ENCODE results near the gene UBE2QL1.

UBE2QL1 gene

DNA sequence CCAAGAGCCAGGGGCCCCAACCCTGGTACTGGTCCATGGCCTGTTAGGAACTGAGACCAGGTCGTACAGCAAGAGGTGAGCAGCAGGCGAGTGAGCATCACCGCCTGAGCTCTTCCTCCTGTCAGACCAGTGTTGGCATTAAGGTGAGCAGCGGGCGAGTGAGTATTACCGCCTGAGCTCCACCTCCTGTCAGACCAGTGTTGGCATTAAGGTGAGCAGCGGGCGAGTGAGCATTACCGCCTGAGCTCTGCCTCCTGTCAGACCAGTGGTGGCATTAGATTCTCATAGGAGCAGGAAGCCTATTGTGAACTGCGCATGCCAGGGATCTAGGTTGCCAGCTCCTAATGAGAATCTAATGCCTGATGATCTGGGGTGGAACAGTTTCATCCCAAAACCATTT, 31.0 kb upstream of the UBE2QL1 start:
- no peak for DNase-seq (ENCODE audit: insufficient read length, low spot score)
- FAIRE-seq = no peak
- TF ChIP-seq POLR2A (IDR thresholded peaks at IDR 0.05; ENCODE audit: low read depth, low read length) = no peak

DNA sequence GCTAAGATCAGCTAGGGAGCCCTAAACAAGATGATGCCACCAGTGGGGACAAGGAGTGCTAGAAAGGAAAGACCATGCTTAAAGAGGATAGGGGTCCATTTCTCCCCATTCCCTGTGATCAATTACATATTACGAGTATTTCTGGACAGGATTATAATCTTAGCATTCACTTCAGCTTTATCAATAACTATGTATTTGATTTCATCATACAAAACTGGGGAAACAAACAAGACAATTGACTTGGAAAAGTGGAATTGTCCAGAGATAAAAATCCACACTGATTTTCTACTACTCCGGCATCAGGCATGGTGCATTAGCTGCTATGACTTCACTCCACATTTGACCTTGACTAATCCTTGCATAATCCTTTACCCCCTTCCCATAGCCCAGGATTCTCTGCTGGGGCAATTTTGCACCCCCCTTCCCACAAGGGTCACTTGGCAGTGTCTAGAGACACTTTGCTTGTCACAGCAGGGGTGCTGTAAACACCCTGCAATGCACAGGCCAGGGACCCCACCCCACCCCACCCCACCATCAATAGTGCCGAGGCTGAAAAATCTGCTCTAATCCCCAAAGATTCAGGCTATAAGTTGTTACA, 29.9 kb upstream of the UBE2QL1 start:
- TF ChIP-seq POLR2A (IDR thresholded peaks at IDR 0.05; ENCODE audit: low read depth, low read length) = no peak
- DNase-seq (ENCODE audit: insufficient read length, low spot score) (no peak), FAIRE-seq (no peak)

DNA sequence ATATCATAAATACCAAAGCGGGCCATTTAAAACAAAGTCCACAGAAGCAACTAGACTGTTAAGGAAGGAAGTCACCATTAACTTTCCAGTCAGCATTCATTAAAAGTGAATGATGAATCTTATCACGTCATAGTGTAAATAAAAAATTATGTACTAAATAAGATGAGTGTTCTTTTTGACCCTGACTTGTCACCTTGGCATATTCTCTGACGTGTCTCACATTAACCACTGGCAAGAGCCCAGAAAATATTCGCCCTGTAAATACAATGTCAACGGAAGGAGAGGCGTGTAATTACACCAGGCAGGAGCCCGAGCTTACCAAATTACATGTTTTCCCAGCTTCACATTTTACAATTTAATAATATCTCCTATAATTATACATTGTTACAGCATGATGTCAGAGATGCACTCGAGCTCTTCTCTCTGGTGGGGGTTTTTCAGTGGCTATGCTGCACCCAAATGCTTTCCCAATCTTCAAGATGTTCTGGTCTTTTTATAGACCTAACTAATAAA, 29.3 kb upstream of the UBE2QL1 start:
- DNase-seq (ENCODE audit: insufficient read length, low spot score) = no peak
- FAIRE-seq = no peak
- no peak for TF ChIP-seq POLR2A (IDR thresholded peaks at IDR 0.05; ENCODE audit: low read depth, low read length)

DNA sequence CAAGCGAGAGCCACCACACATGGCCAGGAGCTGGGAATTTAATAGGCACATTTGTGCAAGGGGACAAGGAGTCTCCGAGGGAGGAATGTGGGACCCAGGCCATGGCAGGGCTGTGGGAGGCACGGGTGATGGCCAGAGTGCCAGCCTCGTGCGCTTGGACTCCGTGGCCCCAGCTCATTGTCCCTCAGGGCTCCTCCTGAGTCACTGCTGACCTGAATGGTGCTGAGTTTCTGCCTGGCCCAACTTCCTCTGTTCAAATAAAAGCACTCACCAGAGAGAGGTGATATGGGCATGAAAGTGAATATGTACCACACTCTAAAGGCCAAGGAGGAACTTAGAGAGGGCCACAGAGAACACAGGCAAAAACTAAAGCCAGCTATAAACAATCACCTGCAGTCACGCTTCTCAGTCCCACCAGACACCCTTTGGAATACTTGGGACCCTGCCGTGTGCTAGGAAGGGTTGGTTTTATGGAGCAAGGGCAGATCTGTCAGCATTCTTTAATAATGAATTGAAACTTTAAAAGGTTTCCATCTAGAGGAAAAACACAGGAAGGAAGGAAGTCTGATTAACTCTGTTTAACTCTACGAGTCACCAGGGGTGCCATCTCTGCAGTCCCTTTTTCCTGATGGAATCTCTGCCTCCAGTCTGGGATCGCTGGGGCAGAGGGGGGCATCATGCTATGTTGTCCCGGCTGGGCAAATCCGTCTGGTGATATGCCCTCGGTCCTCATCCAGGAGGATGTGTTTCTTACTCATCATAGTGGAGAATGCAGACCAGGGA, 25.1 kb upstream of the UBE2QL1 start:
- no peak for FAIRE-seq
- no peak for DNase-seq (ENCODE audit: insufficient read length, low spot score)
- TF ChIP-seq POLR2A (IDR thresholded peaks at IDR 0.05; ENCODE audit: low read depth, low read length) = no peak

DNA sequence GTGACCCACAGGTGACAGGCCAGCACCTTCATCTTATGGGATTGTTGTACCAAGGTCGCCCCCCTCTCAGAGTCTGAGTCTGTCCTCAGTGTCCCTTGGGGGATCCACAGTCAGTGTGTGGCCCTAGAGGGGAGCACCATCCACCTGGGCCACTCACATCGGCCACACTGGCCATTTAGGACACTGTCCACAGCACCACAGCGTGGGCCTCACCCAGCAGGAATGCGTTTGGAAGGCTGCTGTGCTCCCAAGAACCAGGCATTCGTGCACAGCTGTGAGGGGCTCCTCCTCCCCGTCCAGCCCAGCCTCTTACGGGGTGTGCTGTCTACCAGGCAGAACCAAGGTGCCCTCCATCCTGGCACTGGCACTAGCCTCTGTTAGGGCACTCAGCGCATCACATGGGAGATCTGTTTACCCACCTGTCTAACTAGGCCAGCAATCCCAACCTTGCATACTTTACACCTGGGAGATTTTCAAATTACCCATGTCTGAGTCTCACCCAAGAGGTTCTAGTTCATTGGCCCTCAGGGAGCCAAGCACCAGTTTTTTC, 24.5 kb upstream of the UBE2QL1 start:
- no peak for FAIRE-seq
- DNase-seq (ENCODE audit: insufficient read length, low spot score) = no peak
- no peak for TF ChIP-seq POLR2A (IDR thresholded peaks at IDR 0.05; ENCODE audit: low read depth, low read length)

DNA sequence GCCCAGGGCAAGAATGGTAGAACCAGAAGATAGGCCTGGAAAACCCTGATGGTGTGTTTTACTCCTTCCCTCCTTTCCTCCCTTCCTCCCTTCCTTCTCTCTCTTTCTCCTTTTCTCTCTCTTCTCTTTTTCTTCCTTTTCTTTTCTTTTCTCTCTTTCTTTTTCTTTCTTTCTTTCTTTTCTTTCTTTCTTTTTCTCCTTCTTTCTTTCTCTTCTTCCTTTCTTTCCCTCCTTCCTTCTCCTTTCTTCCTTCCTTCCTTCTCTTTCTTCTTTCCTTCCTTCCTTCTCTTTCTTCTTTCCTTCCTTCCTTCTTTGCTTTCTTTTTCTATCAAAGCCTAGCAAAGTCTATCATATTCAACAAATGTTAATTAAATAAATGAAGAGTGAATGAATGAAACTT, 24.0 kb upstream of the UBE2QL1 start:
- DNase-seq (ENCODE audit: insufficient read length, low spot score) = no peak
- TF ChIP-seq POLR2A (IDR thresholded peaks at IDR 0.05; ENCODE audit: low read depth, low read length) = no peak
- no peak for FAIRE-seq

DNA sequence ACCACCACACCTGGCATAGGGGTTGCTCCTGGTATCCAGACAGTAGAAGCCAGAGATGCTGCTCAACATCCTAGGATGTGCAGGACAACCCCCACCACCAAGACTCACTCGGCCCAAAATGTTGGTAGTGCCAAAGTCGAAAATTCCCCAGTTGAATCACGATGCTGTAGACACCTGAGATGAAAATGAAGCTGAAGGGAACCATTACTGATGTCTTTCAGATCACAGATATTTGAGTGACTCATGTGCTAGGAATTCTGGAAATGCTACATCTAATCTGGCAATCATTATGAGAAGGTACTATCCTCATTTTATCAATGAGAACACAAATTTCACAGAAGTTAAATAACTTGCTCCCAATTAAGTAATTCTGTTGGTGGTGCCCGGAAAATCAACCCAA, 21.0 kb upstream of the UBE2QL1 start:
- FAIRE-seq (no peak), DNase-seq (ENCODE audit: insufficient read length, low spot score) (no peak)
- TF ChIP-seq POLR2A (IDR thresholded peaks at IDR 0.05; ENCODE audit: low read depth, low read length) = no peak

DNA sequence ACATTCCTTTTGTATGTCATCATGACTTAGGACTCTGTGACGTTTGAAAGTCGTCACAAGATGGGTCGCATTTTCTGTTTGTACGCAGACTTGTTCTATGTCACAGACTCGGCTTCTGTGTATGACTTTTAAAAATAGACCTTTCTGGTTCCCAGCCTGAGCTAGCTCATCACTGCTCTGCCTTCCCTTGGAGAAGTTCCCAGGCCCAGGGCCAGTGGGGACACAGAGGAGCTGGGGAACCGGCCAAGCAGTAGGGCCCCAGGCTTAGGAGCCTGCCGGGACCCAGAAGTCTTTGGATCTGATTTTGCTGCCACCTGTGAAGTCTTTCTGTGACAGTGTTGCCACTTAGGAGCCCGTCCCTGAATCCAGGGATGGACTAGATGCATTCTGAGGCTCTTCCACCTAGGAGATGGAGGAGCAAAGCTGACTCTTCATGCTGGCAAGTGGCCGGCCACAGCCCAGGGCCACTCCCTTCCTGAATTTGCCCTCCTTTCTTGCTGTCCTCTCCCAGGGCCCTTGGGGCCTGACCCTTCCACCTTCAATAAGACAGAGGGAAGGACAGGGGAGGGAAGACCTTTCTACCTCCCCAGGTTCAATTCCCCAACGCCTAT, 18.1 kb upstream of the UBE2QL1 start:
- no peak for TF ChIP-seq POLR2A (IDR thresholded peaks at IDR 0.05; ENCODE audit: low read depth, low read length)
- no peak for FAIRE-seq
- DNase-seq (ENCODE audit: insufficient read length, low spot score) = no peak

DNA sequence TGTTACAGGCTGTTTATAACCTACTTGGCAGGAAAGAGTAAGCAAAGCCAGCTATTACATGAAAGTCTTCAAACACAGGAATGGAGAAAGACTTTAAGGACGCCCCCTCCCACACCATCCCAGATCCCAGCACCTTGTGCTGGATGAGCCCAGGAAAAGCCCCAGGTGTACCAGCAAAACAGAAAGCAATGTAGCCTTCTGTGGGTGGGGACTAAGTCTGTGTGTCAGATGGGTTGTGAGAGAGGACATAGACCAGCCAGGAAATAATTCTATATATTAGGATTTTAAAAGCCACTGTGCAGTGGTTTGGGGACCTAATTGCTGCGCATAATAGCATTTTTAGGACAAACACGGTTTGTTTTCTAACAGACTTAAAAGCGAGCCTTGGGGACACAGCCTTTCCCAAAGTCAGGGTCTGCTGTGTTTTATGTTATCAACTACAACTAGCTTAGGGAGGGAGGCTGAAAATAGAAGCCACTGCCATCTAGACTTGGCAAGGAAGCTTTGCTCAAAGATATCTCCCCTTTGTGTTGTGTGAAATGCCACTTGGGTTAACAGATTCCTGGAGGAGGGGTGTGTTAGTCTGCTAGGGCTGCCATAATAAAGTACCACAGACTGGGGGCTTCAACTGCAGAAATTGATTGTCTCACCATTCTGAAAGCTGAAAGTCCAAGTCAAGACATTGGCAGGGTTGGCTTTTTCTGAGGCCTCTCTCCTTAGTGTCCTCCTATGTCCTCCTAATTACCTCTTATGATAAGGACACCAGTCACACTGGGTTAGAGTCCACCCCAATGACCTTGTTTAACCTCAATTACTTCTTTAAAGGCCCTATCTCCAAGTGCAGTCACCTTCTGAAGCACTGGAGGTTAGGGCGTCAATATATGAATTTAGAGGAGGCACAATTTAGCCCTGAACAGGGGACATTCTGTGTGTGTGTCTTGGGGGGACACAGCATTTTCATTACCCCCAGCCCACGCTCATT, 17.2 kb upstream of the UBE2QL1 start:
- no peak for TF ChIP-seq POLR2A (IDR thresholded peaks at IDR 0.05; ENCODE audit: low read depth, low read length)
- DNase-seq (ENCODE audit: insufficient read length, low spot score) = no peak
- FAIRE-seq = no peak

DNA sequence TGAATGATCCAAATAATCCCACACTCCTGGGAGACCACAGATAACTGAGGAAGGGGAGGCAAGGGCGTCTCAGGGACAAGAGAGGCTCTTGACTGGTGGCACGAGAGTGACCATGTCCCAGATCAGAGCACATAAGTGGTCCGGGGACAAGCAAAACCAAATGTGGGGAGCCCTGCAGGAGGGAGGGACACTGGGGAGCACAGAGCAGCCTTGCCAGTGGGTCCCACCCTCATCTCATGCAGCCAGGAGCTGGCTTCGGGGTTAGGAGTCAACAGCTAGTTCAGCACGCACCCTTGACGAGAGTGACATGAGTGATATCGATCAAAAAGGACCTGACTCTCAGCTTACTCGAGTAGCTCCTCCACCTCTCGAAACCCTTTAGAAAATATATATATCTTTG, 16.5 kb upstream of the UBE2QL1 start:
- DNase-seq (ENCODE audit: insufficient read length, low spot score) (no peak), FAIRE-seq (no peak)
- TF ChIP-seq POLR2A (IDR thresholded peaks at IDR 0.05; ENCODE audit: low read depth, low read length) = no peak

DNA sequence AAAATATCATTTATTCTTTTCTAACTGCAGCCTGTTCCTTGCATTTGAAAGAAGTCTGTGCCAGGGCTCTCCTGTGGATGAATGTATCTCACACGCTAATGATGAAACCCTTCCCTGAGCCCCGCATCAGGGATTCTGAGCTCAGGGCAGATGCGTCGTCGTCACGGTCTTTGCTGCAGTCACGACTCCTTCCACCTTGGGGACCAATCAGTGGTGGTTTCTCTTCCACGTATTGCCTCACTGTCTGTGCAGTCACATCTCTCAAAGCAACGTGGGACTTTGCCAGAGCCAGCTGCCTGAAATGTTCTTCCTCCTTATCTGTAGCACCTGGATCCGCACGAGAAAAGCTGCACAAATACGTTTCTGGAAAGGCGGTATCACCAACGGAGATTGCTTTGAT, 13.9 kb upstream of the UBE2QL1 start:
- DNase-seq (ENCODE audit: insufficient read length, low spot score) (no peak), FAIRE-seq (no peak)
- no peak for TF ChIP-seq POLR2A (IDR thresholded peaks at IDR 0.05; ENCODE audit: low read depth, low read length)

DNA sequence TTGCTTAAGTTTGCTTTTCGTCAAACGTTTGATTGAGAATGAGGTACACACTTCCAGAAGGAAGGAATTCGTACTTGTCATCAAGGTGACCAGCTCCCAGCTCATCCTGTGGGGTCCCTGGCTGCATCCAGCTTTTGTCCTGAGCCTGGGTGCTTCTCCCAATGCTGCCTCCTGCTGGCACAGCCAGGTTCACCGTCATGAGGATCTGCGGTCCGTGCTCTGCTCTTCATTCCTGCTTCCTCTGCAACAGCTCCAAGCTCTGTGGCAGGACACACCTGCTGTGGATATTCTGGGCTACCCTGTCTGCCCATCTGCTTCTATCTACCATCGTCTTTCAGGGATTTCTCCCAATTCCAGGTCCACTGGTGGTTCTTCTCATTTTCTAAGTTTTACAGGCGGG, 13.3 kb upstream of the UBE2QL1 start:
- FAIRE-seq (no peak), DNase-seq (ENCODE audit: insufficient read length, low spot score) (no peak)
- TF ChIP-seq POLR2A (IDR thresholded peaks at IDR 0.05; ENCODE audit: low read depth, low read length) = no peak

DNA sequence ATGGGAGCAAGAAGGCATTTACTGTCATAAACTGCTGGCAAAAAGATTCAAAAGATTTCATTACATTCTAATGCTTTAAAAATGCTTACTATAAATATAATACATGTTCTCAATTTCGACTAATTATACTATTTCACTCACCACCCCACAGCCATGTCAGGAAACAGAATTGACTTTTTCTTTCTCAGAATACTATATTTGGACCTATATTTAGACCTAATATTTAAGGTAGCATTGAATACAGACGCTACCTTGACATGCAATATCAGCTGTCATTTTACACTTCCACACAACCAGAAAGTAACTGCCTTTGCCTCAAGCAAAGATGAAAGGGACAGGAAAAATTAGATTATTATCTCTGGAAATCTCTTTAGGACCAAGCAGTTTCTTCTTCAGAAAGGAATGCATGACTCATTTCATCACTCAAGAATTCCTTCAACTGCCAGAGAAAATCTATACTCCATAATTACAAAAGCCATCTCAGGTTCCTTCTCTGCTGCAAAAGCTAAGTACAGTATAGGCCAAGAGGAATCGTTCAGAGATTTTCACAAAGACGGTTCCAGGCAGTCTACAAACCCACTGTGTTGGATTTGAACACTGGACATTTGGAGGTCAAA, 11.8 kb upstream of the UBE2QL1 start:
- FAIRE-seq = no peak
- DNase-seq (ENCODE audit: insufficient read length, low spot score) = no peak
- TF ChIP-seq POLR2A (IDR thresholded peaks at IDR 0.05; ENCODE audit: low read depth, low read length) = no peak

Data from H54 (cell line).